ENCODE data around the gene MDFI. TPM values are rescaled to one million over a fixed set of nuclear protein-coding genes. Genes with fewer than 3 reads are reported as not detected.

MDFI gene
- polyA plus RNA-seq, 1 donor from 2014 or later, result 42.5 TPM

GRCh38 chr6:41664271-41664670, 26.0 kb downstream of the MDFI start:
- no peak overlapping the region for H3K4me2 ChIP-seq (ENCODE audit: low read length)
- H2AFZ ChIP-seq (ENCODE audit: low read depth, low read length), result no peak overlapping the region
- H4K20me1 ChIP-seq (ENCODE audit: insufficient read depth), result no peaks in the 10 kb centered on the region
- no peaks in the 10 kb centered on the region for H3K79me2 ChIP-seq (replicated peaks; ENCODE audit: insufficient read depth, low read length)
- H3F3A ChIP-seq (ENCODE audit: insufficient read depth, low read length, poor library complexity, severe bottlenecking), result no peaks in the 10 kb centered on the region
- H3K9me3 ChIP-seq (ENCODE audit: low read length), result no peaks in the 10 kb centered on the region
- H3K4me3 ChIP-seq (ENCODE audit: low read length), result no peak overlapping the region
- H3K9me2 ChIP-seq (ENCODE audit: insufficient read depth, low read length), result no peaks in the 10 kb centered on the region
- H3K27ac ChIP-seq (ENCODE audit: low read length), result no peak overlapping the region
- no peaks in the 10 kb centered on the region for H3K36me3 ChIP-seq (ENCODE audit: insufficient read depth, low read length)
- TF ChIP-seq POLR2AphosphoS5 (IDR thresholded peaks at IDR 0.05) (no peak), CTCF (IDR thresholded peaks at IDR 0.05; ENCODE audit: poor library complexity, severe bottlenecking) (no peak), RAD21 (conservative IDR thresholded peaks at IDR 0.05) (no peak), EP300 (conservative IDR thresholded peaks at IDR 0.05; ENCODE audit: poor library complexity, severe bottlenecking) (no peak), MXI1 (conservative IDR thresholded peaks at IDR 0.05; ENCODE audit: poor library complexity, severe bottlenecking) (no peak), SMC3 (conservative IDR thresholded peaks at IDR 0.05; ENCODE audit: poor library complexity) (no peak), TAF1 (IDR thresholded peaks at IDR 0.05; ENCODE audit: low read depth) (no peak), REST (IDR thresholded peaks at IDR 0.05; ENCODE audit: borderline replicate concordance) (no peak), EZH2 (IDR thresholded peaks at IDR 0.05; ENCODE audit: borderline replicate concordance, insufficient read depth, low read length, poor library complexity, severe bottlenecking) (no peak)
- no peaks in the 10 kb centered on the region for H3K27me3 ChIP-seq (ENCODE audit: insufficient read depth, low read depth, low read length)
- no peak overlapping the region for H3K9ac ChIP-seq (ENCODE audit: low read length)

GRCh38 chr6:41667195-41667594, 28.9 kb downstream of the MDFI start:
- no peaks in the 10 kb centered on the region for H3K36me3 ChIP-seq (ENCODE audit: insufficient read depth, low read length)
- no peak overlapping the region for H3K27ac ChIP-seq (ENCODE audit: low read length)
- no peaks in the 10 kb centered on the region for H3K79me2 ChIP-seq (replicated peaks; ENCODE audit: insufficient read depth, low read length)
- no peaks in the 10 kb centered on the region for H3K9me3 ChIP-seq (ENCODE audit: low read length)
- H3K27me3 ChIP-seq (ENCODE audit: insufficient read depth, low read depth, low read length), result no peaks in the 10 kb centered on the region
- H3K4me2 ChIP-seq (ENCODE audit: low read length), result no peak overlapping the region
- no peaks in the 10 kb centered on the region for H4K20me1 ChIP-seq (ENCODE audit: insufficient read depth)
- no peaks in the 10 kb centered on the region for H3K9me2 ChIP-seq (ENCODE audit: insufficient read depth, low read length)
- no peak overlapping the region for H2AFZ ChIP-seq (ENCODE audit: low read depth, low read length)
- H3K9ac ChIP-seq (ENCODE audit: low read length), result no peak overlapping the region
- H3K4me3 ChIP-seq (ENCODE audit: low read length), result no peak overlapping the region
- no peaks in the 10 kb centered on the region for H3F3A ChIP-seq (ENCODE audit: insufficient read depth, low read length, poor library complexity, severe bottlenecking)
- no peak for TF ChIP-seq SMC3 (conservative IDR thresholded peaks at IDR 0.05; ENCODE audit: poor library complexity)
- no peak for TF ChIP-seq REST (IDR thresholded peaks at IDR 0.05; ENCODE audit: borderline replicate concordance)
- no peak for TF ChIP-seq POLR2AphosphoS5 (IDR thresholded peaks at IDR 0.05)
- no peak for TF ChIP-seq EP300 (conservative IDR thresholded peaks at IDR 0.05; ENCODE audit: poor library complexity, severe bottlenecking)
- no peak for TF ChIP-seq RAD21 (conservative IDR thresholded peaks at IDR 0.05)
- TF ChIP-seq MXI1 (conservative IDR thresholded peaks at IDR 0.05; ENCODE audit: poor library complexity, severe bottlenecking), result no peak
- TF ChIP-seq CTCF (IDR thresholded peaks at IDR 0.05; ENCODE audit: poor library complexity, severe bottlenecking), result no peak
- no peak for TF ChIP-seq TAF1 (IDR thresholded peaks at IDR 0.05; ENCODE audit: low read depth)
- TF ChIP-seq EZH2 (IDR thresholded peaks at IDR 0.05; ENCODE audit: borderline replicate concordance, insufficient read depth, low read length, poor library complexity, severe bottlenecking), result no peak

Data from neural cell (in vitro differentiated cells).